Measurements from ENCODE around the gene BRME1.

GRCh38 chr19:13876834-13877233 is 29.1 kb downstream of the BRME1 start, which contains the start of gene NANOS3:
- TF ChIP-seq POLR2A (IDR thresholded peaks at IDR 0.05; ENCODE audit: low read depth, low read length) = no peak
- no peak for TF ChIP-seq TAF1 (IDR thresholded peaks at IDR 0.05; ENCODE audit: borderline replicate concordance, low read depth, low read length)

Data from GM12892 (cell line).